ENCODE results near the gene EIF2D.

- no peak for TF ChIP-seq CTCF (conservative IDR thresholded peaks at IDR 0.05)
- no peak for TF ChIP-seq ZFX (IDR thresholded peaks at IDR 0.05)
These were observed 16.5 kb downstream of the EIF2D start for GRCh38 chr1:206595581-206596318.

Measured in C4-2B (cell line).